Progenitor cell of endocrine pancreas (in vitro differentiated cells): ENCODE measurements around the gene TRMT10B. TPM values are rescaled to one million over a fixed set of nuclear protein-coding genes. Genes with fewer than 3 reads are reported as not detected.

ENCODE experiments used
- DNase-seq: peaks from one replicate; pipeline ENCODE4 v3.0.0; 2021; ENCODE audit warnings: low spot score; ENCODE audit not compliant: unreplicated experiment
- H3K27ac Mint-ChIP-seq: 2 replicates; pipeline ENCODE4 v1.8.0; 2021; ENCODE audit warnings: mild to moderate bottlenecking, moderate library complexity, mixed read lengths
- H3K27me3 Mint-ChIP-seq: 2 replicates; pipeline ENCODE4 v1.8.0; 2021; ENCODE audit warnings: mixed read lengths
- H3K36me3 Mint-ChIP-seq: 2 replicates; pipeline ENCODE4 v1.8.0; 2022; ENCODE audit warnings: mixed read lengths; ENCODE audit not compliant: insufficient read depth
- H3K4me1 Mint-ChIP-seq: 2 replicates; pipeline ENCODE4 v1.8.0; 2021; ENCODE audit warnings: low read depth, mixed read lengths
- H3K4me3 Mint-ChIP-seq: 2 replicates; pipeline ENCODE4 v1.8.0; 2021; ENCODE audit warnings: low read depth, mild to moderate bottlenecking, moderate library complexity, mixed read lengths
- H3K9me3 Mint-ChIP-seq: 2 replicates; pipeline ENCODE4 v1.8.0; 2021; ENCODE audit warnings: low read depth, mixed read lengths
- CTCF ChIP-seq: fragments of 200-600 bp; sonication (generic); IDR thresholded peaks from one replicate; pipeline ENCODE4 v1.5.0; 2021; ENCODE audit warnings: antibody characterized with exemption, mild to moderate bottlenecking; ENCODE audit not compliant: unreplicated experiment
- total RNA-seq: library from RNA; stranded (reverse); gene quantifications from 2 replicates; pipeline ENCODE4 v1.2.1, GENCODE V29; 2021

The TRMT10B gene
- total RNA-seq, 1 donor from 2014 or later: 13.6 TPM

DNA sequence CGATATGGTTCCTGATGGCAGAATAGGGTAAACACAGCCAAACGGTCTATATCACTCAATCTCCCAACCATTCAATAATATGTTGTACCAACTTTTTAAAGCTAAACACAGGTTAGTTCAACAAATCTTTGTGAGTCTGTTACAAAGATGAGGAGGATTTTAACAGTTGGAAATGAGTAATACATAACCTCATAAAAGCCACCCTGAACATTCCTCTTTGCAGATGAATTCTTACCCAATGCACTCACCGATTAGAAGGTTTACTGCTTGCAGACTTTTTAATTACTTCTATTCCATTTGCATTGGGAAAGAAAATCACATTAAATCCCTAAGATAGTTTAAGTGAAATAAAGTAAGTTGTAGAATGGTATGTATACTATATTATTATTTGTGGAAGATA, 23.3 kb upstream of the TRMT10B start:
- H3K9me3 Mint-ChIP-seq: no peaks in the 10 kb centered on the region
- no peak overlapping the region for H3K4me3 Mint-ChIP-seq
- no peak for DNase-seq
- no peak for TF ChIP-seq CTCF
- H3K27me3 Mint-ChIP-seq: peaks cover 29% of the 10 kb centered on the region
- H3K27ac Mint-ChIP-seq: no peak overlapping the region
- no peaks in the 10 kb centered on the region for H3K4me1 Mint-ChIP-seq
- no peaks in the 10 kb centered on the region for H3K36me3 Mint-ChIP-seq

GRCh38 chr9:37730839-37731238, 22.8 kb upstream of the TRMT10B start:
- no peak for DNase-seq
- peaks cover 27% of the 10 kb centered on the region for H3K27me3 Mint-ChIP-seq

DNA sequence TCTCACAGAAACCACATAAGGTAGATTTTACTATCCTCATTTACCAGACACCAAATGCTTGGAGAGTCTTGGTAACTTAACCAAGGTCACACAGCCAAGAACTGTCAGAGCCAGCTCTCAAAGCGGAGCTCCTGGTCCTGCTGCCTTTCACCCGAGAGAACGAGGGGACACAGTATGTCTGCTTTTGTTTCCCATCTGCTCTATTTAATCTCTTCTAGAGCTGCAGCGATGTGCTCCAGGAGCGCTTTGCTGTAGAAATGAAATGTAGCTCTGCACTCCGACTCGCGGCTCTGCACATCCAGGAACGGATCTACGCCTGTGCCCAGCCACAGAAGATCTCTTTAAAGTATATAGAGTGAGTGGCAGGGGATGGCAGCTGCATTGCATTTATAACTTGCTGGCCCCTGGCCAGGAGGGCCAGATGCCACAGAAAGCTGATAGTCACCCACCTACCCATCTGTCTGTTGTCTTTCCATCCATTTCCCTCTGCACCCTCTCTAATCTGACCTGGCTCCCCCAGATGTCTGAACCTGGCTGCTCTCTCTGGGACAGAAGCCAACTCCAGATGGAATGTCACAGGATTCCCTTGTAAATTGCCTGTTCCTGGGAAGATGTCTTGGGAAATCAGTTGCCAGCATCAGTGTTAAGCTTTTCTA, 21.4 kb upstream of the TRMT10B start:
- Mint-ChIP-seq H3K4me3 (no peak overlapping the region), H3K36me3 (no peaks in the 10 kb centered on the region), H3K27ac (no peak overlapping the region), H3K4me1 (no peaks in the 10 kb centered on the region), H3K27me3 (peaks cover 26% of the 10 kb centered on the region), H3K9me3 (no peaks in the 10 kb centered on the region)
- DNase-seq: no peak
- TF ChIP-seq CTCF: no peak

More at GRCh38 chr9:37730839-37731238, 22.8 kb upstream of the TRMT10B start:
- Mint-ChIP-seq H3K4me3 (no peak overlapping the region), H3K9me3 (no peaks in the 10 kb centered on the region), H3K36me3 (no peaks in the 10 kb centered on the region), H3K4me1 (no peaks in the 10 kb centered on the region), H3K27ac (no peak overlapping the region)
- no peak for TF ChIP-seq CTCF

DNA sequence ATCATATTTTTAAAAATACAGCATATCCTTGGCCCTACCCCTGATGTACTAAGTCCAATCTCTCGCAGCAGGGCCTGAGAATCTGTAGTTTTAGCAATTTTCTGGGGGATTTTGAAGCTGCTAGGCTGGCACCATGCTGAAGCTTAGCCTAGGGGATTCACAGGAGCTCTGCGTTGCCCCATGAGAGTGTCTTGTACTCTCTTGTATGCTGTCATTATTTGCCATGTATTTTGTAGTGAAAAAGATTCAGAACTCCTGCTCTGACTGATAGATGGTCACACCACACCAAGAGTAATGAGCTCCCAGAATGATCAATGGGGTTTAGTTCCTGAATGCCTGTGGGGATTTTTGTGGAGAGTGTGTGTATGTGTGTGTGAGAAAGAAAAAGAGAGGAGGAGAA, 20.7 kb upstream of the TRMT10B start:
- H3K27me3 Mint-ChIP-seq: peaks cover 26% of the 10 kb centered on the region
- no peak overlapping the region for H3K4me3 Mint-ChIP-seq
- TF ChIP-seq CTCF: no peak
- no peak overlapping the region for H3K27ac Mint-ChIP-seq
- H3K9me3 Mint-ChIP-seq: no peaks in the 10 kb centered on the region
- no peaks in the 10 kb centered on the region for H3K4me1 Mint-ChIP-seq
- no peak for DNase-seq
- H3K36me3 Mint-ChIP-seq: no peaks in the 10 kb centered on the region

- TF ChIP-seq CTCF: no peak
- Mint-ChIP-seq H3K36me3 (no peaks in the 10 kb centered on the region), H3K27ac (no peak overlapping the region), H3K9me3 (no peaks in the 10 kb centered on the region), H3K4me1 (no peaks in the 10 kb centered on the region), H3K4me3 (no peak overlapping the region), H3K27me3 (peaks cover 11% of the 10 kb centered on the region)
- no peak for DNase-seq
Observed at GRCh38 chr9:37739222-37739621, 14.4 kb upstream of the TRMT10B start.
